Measurements from ENCODE around the gene PCSK5.
A peak's percentile ranks its signal among the peaks of the same experiment; 100 is the strongest.

PCSK5 gene

DNA sequence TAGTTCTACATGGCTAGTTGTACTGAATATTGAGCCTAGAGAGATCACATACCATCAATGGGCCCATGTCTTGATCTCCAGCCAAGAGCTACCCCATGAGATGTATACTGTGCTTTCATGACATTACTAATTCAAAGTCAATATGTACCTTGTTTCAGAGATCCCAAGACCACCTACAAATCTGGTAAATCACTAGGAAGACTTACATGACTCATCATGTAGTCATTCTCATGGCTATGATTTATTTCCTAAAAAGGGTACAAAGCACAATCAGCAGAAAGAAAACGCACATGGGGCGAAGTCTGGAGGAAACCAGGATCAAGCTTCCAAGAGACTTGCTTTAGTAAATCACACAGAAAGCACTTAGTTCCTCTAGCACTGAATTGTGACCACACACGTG lies 103.0 kb downstream of the PCSK5 start:
- TF ChIP-seq, protein P1, sequence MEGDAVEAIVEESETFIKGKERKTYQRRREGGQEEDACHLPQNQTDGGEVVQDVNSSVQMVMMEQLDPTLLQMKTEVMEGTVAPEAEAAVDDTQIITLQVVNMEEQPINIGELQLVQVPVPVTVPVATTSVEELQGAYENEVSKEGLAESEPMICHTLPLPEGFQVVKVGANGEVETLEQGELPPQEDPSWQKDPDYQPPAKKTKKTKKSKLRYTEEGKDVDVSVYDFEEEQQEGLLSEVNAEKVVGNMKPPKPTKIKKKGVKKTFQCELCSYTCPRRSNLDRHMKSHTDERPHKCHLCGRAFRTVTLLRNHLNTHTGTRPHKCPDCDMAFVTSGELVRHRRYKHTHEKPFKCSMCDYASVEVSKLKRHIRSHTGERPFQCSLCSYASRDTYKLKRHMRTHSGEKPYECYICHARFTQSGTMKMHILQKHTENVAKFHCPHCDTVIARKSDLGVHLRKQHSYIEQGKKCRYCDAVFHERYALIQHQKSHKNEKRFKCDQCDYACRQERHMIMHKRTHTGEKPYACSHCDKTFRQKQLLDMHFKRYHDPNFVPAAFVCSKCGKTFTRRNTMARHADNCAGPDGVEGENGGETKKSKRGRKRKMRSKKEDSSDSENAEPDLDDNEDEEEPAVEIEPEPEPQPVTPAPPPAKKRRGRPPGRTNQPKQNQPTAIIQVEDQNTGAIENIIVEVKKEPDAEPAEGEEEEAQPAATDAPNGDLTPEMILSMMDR (IDR thresholded peaks at IDR 0.05; ENCODE audit: insufficient read depth, low read depth, low read length, missing control alignments), result no peak
- no peak overlapping the region for H3K4me3 ChIP-seq (ENCODE audit: low read length)
- DNase-seq (ENCODE audit: low read depth), result peak; percentile 54

DNA sequence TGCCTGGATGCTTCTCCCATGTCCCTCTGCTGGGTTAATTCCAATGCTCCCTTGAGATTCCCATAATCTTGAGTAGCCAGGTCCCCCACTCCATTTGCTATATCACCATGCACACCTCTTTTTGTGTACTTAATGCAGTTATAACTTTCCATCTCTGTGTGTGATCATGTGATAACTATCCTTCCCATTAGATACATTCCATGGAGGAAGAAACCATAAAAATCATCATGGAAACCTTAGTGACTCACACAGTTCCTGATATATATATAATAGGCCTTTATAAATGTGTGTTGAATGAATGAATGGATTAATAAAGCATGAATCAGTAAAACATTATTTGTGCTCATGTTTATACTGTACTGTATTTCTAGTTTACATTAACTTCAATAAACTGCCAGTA lies 104.6 kb downstream of the PCSK5 start:
- DNase-seq (ENCODE audit: low read depth), result no peak
- no peak overlapping the region for H3K4me3 ChIP-seq (ENCODE audit: low read length)
- TF ChIP-seq, protein P1 (IDR thresholded peaks at IDR 0.05; ENCODE audit: insufficient read depth, low read depth, low read length, missing control alignments), result no peak

DNA sequence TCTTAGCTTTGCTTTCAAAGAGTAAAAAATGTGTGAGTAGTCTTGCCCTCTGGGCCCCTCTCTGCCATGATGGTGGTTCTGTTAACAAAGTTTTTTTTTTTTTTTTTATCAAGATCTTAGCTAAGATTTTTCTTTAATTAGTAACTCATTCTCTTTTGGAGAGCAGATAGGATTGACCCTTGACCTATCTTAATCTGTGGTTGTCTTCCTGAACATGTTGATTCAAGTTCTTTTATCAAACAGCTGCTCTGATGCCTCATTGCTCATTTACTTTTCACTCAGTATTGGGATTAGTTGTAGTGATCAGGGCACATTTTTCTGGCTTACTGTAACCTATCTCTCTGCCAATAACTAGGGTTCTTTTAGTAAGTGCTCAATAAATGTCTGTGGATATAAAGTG lies 106.3 kb downstream of the PCSK5 start:
- TF ChIP-seq, protein P1 (IDR thresholded peaks at IDR 0.05; ENCODE audit: insufficient read depth, low read depth, low read length, missing control alignments), result no peak
- DNase-seq (ENCODE audit: low read depth), result peak; percentile 70
- H3K4me3 ChIP-seq (ENCODE audit: low read length), result no peak overlapping the region

DNA sequence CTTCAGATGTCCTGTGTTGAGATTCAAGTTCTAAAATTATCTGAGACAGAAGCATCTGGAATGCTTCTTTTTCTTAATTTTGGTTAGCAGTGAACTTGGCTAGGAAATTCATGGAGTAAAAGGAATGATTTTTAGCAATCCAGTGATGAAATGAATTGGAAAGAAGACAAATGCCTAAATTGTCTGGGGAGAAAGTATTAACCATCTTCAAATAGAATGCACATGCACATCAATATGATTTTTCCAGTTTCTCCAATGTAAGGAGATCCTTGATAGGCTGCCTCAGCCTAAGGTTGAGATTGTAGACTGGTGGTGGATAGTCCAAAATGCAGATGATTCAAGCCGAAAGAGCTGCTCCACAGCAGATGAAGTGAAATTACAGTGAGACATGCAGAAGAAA lies 106.7 kb downstream of the PCSK5 start:
- H3K4me3 ChIP-seq (ENCODE audit: low read length), result no peak overlapping the region
- DNase-seq (ENCODE audit: low read depth), result no peak
- TF ChIP-seq, protein P1 (IDR thresholded peaks at IDR 0.05; ENCODE audit: insufficient read depth, low read depth, low read length, missing control alignments), result no peak

DNA sequence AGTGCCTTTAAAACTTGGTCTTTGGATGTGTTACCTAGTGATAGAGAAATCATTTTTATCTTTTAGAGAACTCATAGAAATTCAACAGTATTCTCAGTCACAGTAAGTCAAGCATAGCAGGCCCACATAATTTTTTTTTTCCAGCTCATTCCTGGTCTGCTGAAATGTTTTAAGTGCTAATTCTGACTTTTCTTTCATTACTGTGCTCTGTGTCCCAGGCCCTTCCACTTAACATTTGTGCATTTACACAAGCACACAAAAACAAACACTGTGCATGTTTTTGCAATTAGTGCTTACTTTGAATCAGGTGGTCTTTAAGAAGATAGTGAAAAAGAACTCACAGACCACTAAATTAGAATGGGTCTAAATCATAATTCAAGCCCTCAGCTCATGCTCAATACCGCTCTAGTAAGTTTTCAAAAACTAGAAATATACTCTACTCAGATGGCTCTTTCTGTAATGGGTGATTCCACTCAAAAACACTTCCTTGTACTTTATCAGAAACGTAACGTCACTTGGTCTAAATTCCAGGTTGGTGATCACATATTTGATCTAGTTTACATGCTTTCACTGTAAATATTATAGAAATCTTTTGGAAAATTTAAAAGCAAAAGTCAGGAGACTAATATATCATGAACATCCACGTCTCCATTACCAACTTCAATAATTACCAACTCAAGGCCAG lies 107.8 kb downstream of the PCSK5 start:
- TF ChIP-seq, protein P1 (IDR thresholded peaks at IDR 0.05; ENCODE audit: insufficient read depth, low read depth, low read length, missing control alignments), result no peak
- no peak overlapping the region for H3K4me3 ChIP-seq (ENCODE audit: low read length)
- DNase-seq (ENCODE audit: low read depth), result no peak

DNA sequence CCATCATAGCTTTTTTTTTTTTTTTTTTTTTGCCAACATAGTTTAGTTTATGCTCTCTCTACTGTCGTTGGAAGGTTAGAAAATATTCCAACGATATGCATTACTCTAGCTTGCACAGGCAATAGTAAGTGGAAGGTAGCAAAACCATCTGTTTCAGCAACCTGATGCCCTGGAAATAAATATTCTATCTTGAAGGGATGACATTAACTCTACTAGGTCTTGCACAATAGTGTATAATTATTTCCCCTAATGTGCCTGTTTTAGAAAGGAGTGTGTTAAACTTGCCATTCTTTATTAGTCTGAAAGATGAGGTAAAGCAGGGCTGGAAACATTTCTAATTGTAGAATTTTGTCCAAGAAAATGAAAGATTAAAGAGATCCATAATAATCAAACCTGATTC lies 111.0 kb downstream of the PCSK5 start:
- DNase-seq (ENCODE audit: low read depth), result no peak
- TF ChIP-seq, protein P1 (IDR thresholded peaks at IDR 0.05; ENCODE audit: insufficient read depth, low read depth, low read length, missing control alignments), result no peak

DNA sequence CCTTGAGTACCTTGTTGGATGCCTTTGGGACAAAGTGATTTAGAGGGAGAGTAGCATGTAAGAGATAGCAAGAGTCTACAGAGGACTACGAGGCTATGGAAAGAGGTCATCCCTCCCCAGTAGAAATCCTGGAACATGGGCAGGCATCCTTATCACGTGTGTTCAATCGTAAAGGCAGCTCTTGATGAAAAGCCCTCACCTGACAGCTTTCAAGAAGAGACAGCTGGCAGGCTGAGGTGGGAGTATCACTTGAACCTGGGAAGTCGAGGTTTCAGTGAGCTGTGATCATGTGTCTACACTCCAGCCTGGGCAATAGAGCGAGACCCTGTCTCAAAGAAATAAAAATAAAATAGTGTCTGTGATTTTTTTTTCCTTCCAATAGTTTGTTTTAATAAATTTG lies 112.6 kb downstream of the PCSK5 start:
- TF ChIP-seq, protein P1 (IDR thresholded peaks at IDR 0.05; ENCODE audit: insufficient read depth, low read depth, low read length, missing control alignments), result no peak
- DNase-seq (ENCODE audit: low read depth), result no peak
- H3K4me3 ChIP-seq (ENCODE audit: low read length), result no peak overlapping the region

More for the DNA sequence above, 111.0 kb downstream of the PCSK5 start:
- H3K4me3 ChIP-seq (ENCODE audit: low read length), result no peak overlapping the region

Measured in epithelial cell of esophagus (primary cell).